Small intestine (tissue), 7 donors: Measurements from ENCODE around the gene TPSAB1. TPM values are rescaled to one million over a fixed set of nuclear protein-coding genes. Genes with fewer than 3 reads are reported as not detected.
"Not testable (repeated sequence)": the region's sequence is repeated elsewhere in the genome, so short reads cannot be mapped to it uniquely, and the experiment has no call there.

ENCODE experiments used
- DNase-seq, 2 donors: peaks; one replicate each; pipeline versions ENCODE4 v3.0.0 to v3.0.0-alpha.2; 2013
- FAIRE-seq: peaks from 2 replicates; lab custom pipeline; 2012; peaks lifted over from hg19 to GRCh38; lab: Jason Lieb, UNC
- H3K27ac ChIP-seq, 3 donors: one replicate each; pipeline ENCODE4 v1.5.1; 2013; ENCODE audit warnings: low read length in 2 of 3, mild to moderate bottlenecking in 2 of 3, control low read depth in 1 of 3, inconsistent platforms in 1 of 3, low read depth in 1 of 3, moderate library complexity in 1 of 3
- H3K27me3 ChIP-seq, 3 donors: one replicate each; pipeline ENCODE4 v1.6.1; 2013; ENCODE audit warnings: low read length in 3 of 3, inconsistent platforms in 1 of 3; ENCODE audit not compliant: control insufficient read depth in 3 of 3, insufficient read depth in 3 of 3
- H3K36me3 ChIP-seq, 3 donors: one replicate each; pipeline ENCODE4 v1.6.1; 2013; ENCODE audit warnings: low read length in 3 of 3, inconsistent platforms in 1 of 3, low read depth in 1 of 3, mild to moderate bottlenecking in 1 of 3, moderate library complexity in 1 of 3; ENCODE audit not compliant: control insufficient read depth in 3 of 3, insufficient read depth in 2 of 3
- H3K4me1 ChIP-seq, 3 donors: one replicate each; pipeline ENCODE4 v1.6.1; 2013; ENCODE audit warnings: low read length in 2 of 3, inconsistent platforms in 1 of 3, low read depth in 1 of 3, mild to moderate bottlenecking in 1 of 3, moderate library complexity in 1 of 3; ENCODE audit not compliant: control insufficient read depth in 3 of 3, insufficient read depth in 2 of 3
- H3K4me3 ChIP-seq, 3 donors: one replicate each; pipeline ENCODE4 v1.5.1; 2013; ENCODE audit warnings: low read length in 3 of 3, control low read depth in 1 of 3, inconsistent platforms in 1 of 3, low read depth in 1 of 3, mild to moderate bottlenecking in 1 of 3, moderate library complexity in 1 of 3
- H3K9me3 ChIP-seq, 2 donors: one replicate each; pipeline ENCODE4 v1.6.1; 2013; ENCODE audit warnings: low read depth in 1 of 2, low read length in 1 of 2; ENCODE audit not compliant: control insufficient read depth in 2 of 2, insufficient read depth in 1 of 2
- WGBS, 3 donors: extraction: QIAGEN DNeasy Blood & Tissue Kit; methylation state at CpG; one replicate each; pipeline ENCODE4 v1.1.7; 2013; 5-methylcytosine and 5-hydroxymethylcytosine counted together
- polyA plus RNA-seq, 4 donors: library from polyadenylated mRNA; stranded (reverse) in 3 of 4; unstranded in 1 of 4; fragments of 200-250 nt in 3 of 4; fragments of 120-200 nt in 1 of 4; gene quantifications; one replicate each; pipeline versions ENCODE4 v1.2.1 to v1.2.3, GENCODE V29; 2013
- donor health status: healthy with polysubstance abuse.
- donor health status: control.
- donor health status: control.
- donor health status: Bipolar disorder and iron deficiency.
- donor health status: healthy.

Gene TPSAB1
- polyA plus RNA-seq, 4 donors = 0.10 to 50.5 (median 15.4) TPM

DNA sequence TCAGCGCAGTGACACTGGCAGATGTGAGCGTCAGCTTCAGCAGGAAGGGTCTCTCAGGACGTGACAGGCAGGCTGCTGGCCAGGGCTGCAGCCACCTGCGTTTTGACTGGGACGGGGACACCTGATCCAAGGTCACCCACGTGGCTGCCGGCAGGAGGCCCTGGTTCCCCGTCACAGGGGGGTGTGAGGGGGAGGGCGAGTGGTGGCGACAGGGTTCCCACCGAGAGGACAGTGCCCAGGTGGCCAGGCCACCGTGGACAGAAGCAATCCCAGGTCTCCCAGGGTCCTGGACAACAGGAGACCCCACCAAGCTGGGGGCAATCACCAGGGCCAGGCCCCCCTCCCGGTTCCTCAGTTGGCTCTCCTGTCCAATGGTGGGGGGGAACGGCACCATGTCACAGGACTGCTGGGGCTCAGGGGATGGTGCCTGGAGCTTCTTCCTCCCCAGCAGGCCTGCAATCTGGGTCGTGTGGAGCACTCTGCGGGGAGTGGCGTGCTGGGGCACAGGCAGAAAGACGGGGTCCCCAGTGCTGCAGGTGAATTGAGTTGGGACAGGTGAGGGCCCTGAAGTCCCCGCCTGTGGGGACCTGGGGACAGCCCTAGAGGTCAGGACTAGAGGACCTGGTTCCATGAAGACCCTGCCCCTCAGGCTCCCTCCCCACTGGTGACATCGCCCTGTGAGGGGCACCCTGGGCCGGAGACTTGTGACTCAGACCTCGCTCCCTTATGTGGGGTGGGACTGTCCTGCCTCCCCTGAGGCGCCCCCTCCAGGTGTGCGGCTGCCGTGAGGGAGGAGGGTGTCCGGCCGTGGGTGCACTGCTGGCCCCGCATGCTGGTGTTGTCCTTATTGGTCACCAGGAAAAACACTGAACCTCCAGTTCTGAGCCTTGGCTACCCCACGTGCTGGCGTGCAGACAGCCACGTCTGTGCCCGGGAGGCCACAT, 3.7 kb downstream of the TPSAB1 start:
- 46 to 69% (median 51%) methylated on average over 21 to 31 of the region's 32 CpGs for whole genome bisulfite sequencing, 3 donors
- not testable (repeated sequence) for H3K36me3 ChIP-seq, H3K9me3 ChIP-seq, H3K4me1 ChIP-seq, DNase-seq, H3K27me3 ChIP-seq, H3K4me3 ChIP-seq, FAIRE-seq, H3K27ac ChIP-seq

DNA sequence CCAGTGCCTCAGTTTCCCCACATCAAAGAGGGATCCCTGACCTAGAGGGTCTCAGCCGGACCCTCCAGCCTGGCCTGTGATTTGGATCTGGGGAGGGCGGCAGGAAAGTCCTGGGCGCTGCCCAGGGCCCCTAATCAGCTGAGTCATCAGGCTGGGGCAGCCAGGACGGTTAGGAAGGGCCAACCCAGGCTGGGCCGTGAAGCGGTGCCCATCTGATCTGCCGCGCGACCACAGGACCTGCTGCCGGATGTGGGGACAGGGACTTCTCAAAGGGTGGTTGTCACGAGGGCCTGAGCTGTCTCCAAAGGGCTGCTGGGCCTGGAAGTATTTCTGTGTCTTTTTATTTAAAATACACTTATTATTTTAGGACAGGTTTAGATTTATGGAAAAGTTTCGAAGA, 4.4 kb downstream of the TPSAB1 start:
- 34 to 70% (median 40%) methylated on average over 11 to 12 of the region's 12 CpGs for WGBS, 3 donors

DNA sequence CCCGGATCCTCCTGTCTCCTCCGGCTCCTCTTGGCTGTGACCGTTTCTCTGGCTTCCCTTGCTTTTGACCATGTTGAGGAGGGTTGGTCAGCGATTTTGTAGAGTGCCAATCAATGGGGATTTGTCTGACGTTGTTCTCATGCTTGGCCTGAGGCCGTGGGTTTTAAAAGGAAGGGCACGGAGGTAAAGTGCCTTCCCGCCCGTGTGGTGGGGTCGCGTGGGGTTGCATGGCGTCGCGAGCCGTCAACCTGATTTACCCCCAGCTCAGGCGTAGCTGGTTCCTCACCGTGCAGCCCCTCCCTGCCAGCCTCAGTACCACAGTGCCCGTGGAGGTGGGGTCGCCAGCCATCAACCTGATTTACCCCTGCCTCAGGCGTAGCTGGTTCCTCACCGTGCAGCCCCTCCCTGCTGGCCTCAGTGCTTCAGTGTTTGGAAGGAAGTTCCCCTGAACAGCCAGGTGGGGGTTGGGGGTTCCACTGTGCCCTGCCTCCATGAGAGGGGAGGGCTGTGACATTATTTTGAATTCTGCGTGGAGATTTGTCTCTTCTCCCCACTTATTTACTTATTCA, 5.0 kb downstream of the TPSAB1 start:
- no peak for DNase-seq
- Histone ChIP-seq H3K27ac (no peak overlapping the region), H3K36me3 (no peaks in the 10 kb centered on the region), H3K4me1 (no peaks in the 10 kb centered on the region), H3K4me3 (no peak overlapping the region), H3K27me3 (no peaks in the 10 kb centered on the region), H3K9me3 (peaks cover 0 to 2% of the 10 kb centered on the region in 2 donors)
- no peak for FAIRE-seq
- WGBS, 3 donors = 40 to 60% (median 47%) methylated on average over 22 of the region's 22 CpGs

More for the DNA sequence above, 4.4 kb downstream of the TPSAB1 start:
- H3K4me3 ChIP-seq = no peak overlapping the region
- H3K27ac ChIP-seq = no peak overlapping the region
- H3K36me3 ChIP-seq = no peaks in the 10 kb centered on the region
- FAIRE-seq (no peak), DNase-seq (no peak)
- no peaks in the 10 kb centered on the region for H3K27me3 ChIP-seq
- H3K9me3 ChIP-seq = peaks cover 0 to 2% of the 10 kb centered on the region in 2 donors
- no peaks in the 10 kb centered on the region for H3K4me1 ChIP-seq

DNA sequence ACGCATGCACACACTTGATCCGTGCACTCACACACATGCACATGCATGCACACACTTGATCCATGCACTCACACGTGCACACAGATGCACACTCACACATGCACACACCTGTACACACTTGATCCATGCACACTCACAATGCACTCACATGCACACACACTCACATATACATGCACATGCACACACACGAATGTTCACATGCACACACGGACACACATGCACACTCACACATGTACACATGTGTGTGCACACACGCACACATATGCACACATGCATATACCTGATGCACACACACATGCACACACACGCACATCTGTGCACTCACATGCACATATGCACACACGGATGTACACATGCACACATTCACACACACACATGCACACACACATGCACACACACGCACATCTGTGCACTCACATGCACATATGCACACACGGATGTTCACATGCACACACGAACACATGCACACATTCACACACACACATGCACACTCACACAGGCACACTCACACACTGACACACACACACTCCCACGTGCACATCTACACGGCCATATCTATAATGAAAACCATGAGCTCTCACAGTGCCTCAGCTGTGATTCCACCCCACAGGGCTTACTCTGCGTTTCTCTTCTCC, 7.5 kb downstream of the TPSAB1 start:
- FAIRE-seq, H3K9me3 ChIP-seq, H3K27me3 ChIP-seq, H3K4me1 ChIP-seq, H3K4me3 ChIP-seq, H3K27ac ChIP-seq, DNase-seq, H3K36me3 ChIP-seq: not testable (repeated sequence)
- 80 to 87% (median 83%) methylated on average over 11 to 13 of the region's 14 CpGs for WGBS, 3 donors

DNA sequence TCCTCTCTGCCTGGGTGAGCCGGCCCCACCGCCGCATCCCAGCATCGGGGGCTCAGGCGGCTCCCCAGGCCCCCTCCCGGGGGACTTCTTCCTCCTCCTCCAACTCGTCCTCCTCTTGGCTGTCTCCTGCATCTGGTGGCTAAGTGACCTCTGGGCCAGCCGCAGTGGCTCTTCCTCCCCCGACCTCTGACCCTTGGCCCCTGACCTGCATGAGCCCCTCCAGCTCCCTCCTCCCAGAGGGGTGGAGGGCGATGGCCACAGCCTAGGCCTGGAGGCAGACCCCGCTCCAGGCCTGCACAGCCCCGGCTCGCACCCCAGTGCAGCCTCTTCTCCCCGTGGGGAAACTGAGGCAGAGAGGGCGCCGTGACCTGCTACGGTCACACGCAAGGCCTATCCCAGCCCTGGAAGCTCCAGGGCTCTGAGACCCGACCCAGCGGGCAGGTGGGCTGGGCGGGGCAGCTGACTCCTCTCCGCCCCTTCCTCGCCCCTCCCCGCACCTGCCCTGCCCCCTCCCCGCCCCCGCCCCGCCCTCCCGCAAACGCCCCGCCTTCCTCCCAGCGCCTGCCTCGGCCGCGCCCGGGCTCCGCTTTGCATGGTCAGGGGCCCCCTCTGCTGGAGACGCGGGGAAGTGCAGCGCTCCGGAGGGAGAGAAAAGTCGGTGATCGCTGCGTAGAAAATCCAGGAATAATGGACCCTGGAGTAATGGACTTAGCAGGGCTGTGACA, 8.7 kb downstream of the TPSAB1 start:
- not testable (repeated sequence) for H3K36me3 ChIP-seq, FAIRE-seq, H3K4me3 ChIP-seq, DNase-seq, H3K27me3 ChIP-seq, H3K27ac ChIP-seq, H3K4me1 ChIP-seq, H3K9me3 ChIP-seq
- WGBS, 3 donors = 67 to 80% methylated on average over 2 to 4 of the region's 43 CpGs; no CpG with 5 or more reads in 1 of the 3 donors

DNA sequence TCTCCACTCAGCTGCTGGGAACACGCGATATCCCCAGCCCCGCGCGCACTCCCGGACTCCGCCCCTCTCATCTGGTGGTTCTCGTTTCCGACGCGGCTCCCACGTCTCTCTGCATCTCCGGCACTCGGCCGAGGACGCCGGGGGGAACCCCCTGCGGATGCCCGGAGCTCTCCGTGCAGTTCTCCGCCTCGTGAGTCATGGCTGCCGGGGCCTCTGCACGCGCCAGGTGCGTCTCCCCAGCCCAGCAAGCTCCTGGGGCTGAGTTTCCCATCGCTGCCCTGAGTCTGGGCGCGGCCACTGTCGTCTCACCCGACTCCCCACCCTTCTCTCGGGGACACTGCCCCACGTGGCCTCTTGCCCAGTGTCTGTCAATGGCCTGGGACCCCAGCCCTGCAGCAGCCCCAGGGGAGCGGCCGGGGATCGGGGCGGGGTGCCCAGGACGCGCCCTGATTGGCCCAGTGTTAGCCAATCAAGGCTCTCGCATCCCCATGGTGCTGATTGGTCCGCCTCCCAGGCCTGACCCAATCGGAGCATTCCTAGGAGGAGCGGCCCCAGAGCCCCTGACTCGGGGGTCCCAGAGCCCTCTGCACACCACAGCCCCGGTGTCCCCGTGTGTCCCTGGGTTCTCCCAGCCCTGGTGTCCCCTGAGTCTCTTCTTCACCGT, 13.3 kb downstream of the TPSAB1 start:
- H3K27me3 ChIP-seq, H3K4me1 ChIP-seq, FAIRE-seq, H3K9me3 ChIP-seq, H3K4me3 ChIP-seq, DNase-seq, H3K27ac ChIP-seq, H3K36me3 ChIP-seq: not testable (repeated sequence)
- WGBS, 3 donors = no CpG with 5 or more reads among the region's 47 CpGs

DNA sequence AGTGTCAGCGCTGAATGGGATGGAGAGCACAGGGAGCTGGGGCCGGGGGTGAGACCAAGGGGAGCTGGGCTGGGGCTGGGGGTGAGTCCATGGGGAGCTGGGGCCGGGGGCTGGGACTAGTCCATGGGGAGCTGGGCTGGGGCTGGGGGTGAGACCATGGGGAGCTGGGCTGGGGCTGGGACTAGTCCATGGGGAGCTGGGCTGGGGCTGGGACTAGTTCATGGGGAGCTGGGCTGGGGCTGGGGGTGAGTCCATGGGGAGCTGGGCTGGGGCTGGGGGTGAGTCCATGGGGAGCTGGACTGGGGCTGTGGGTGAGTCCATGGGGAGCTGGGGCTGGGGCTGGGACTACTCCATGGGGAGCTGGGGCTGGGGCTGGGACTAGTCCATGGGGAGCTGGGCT, 14.3 kb downstream of the TPSAB1 start:
- WGBS, 3 donors = 77 to 90% (median 84%) methylated on average over 3 of the region's 3 CpGs
- FAIRE-seq, H3K36me3 ChIP-seq, H3K27ac ChIP-seq, H3K9me3 ChIP-seq, H3K4me1 ChIP-seq, DNase-seq, H3K4me3 ChIP-seq: not testable (repeated sequence)
- H3K27me3 ChIP-seq = peaks cover 3 to 11% (median 3%) of the 10 kb centered on the region in 3 donors
